ENCODE results near the gene MYO5B.
A peak's percentile ranks its signal among the peaks of the same experiment; 100 is the strongest.
"Not testable (repeated sequence)": the region's sequence is repeated elsewhere in the genome, so short reads cannot be mapped to it uniquely, and the experiment has no call there.

The MYO5B gene

DNA sequence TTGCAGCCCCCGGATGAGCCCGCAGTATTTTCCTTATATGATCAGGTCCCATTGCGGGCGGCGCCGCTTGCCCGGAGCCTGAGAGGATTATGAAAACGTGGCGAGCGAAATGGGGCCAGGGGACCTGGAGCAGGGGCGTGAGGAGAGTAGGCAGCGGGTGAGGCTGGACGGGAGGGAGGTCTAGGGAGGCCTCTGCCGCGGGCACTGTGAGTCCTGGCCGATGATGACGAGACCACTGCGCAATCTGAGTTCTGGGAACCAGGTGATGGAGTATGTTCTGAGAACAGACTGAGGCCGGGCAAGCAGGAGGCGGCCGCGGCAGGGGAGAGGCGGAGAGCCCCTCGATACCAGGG lies 380.8 kb downstream of the MYO5B start:
- DNase-seq: peak; percentile 81

DNA sequence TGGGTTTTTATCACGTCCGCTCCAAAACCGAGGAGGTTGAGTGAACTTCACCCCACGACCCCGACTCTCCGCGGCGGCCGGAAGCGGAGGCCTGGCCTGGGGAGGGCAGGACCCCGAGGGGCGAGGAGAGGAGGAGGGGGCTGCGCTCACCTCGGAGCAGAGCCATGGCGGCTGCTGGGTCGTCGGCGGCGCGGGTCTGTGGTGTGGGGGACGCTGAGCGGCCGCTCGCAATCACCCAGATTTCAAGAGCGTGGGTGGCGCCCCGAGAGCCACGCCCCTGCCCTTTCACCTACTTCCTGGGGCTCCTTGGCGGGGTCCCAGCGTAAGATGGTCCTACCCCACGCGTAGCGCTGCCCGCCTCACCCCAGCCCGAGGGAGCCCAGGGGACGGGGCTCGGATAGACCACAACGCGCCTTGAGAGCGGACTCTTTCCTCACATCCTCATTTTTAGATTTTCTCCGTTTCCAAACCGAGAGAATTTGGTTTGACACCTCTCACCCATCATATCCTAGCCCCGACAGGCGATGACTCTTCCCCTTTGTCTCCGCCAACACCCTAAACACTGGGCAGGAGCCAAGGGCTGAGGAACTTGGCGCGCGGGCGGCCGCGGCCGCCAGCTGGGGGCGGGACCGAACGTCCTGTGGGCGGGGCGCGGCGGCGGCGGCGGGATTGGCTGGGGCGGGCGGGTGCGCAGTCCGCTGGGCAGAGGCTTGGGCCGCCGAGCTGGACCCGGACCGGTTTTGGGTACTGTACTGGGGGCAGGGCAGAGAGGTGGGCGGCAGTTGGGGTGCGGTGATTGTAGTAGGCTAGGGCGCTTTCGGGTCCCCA lies 381.4 kb downstream of the MYO5B start, which contains the start of gene ACAA2:
TSS of gene ACAA2 (minus strand) at position 215 of the 828 bp plus-strand sequence. CDS start at position 166, 49 bp downstream.
- peak; percentile 93 for DNase-seq

DNA sequence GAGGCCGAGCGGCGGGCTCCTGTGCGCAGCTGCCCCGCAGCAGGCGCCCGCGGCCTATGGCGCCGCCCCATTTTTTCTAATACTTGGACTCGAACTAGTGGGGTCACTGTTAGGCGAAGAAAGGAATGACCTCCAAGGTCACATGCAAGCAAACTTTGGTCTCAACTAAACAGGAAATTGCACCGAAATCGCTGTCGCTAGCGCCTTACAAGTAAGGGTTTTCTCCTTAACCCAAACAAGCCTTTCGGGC lies 382.0 kb downstream of the MYO5B start:
- DNase-seq: no peak

DNA sequence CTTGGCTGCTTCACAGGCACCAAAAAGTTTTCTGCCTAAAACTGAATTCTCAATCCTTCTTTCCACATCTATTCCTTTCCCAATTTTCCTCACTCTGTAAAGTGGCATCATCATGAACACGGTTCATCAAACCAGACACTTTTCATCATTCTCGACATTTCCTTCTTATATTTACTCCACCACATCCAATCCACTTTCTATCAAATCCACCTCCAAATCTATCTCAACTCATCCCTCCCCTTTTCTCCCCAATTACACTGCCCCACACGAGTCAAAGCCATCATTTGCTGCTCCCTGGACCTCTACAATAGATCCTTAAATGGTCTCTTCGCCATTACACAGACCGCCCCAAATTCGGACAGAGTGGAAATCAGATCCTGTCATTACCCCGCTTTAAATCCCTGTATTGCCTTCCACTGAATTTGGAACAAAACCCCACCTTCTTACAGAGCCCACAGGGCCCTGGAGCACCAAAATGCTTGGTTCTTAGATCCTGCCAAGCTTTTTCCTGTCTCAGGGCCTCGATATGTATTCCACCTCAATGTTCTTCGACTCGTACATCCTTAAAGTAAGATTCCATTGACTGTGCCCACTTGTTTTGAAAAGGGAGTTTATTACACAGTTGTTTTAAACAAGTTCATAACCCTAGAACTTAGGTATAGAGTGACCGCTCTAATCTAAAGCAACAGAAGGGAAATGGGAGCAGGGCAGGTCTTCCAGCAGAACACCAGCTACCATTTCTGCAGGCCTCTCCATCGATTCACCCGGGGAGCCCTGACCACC lies 382.5 kb downstream of the MYO5B start:
- no peak for DNase-seq

DNA sequence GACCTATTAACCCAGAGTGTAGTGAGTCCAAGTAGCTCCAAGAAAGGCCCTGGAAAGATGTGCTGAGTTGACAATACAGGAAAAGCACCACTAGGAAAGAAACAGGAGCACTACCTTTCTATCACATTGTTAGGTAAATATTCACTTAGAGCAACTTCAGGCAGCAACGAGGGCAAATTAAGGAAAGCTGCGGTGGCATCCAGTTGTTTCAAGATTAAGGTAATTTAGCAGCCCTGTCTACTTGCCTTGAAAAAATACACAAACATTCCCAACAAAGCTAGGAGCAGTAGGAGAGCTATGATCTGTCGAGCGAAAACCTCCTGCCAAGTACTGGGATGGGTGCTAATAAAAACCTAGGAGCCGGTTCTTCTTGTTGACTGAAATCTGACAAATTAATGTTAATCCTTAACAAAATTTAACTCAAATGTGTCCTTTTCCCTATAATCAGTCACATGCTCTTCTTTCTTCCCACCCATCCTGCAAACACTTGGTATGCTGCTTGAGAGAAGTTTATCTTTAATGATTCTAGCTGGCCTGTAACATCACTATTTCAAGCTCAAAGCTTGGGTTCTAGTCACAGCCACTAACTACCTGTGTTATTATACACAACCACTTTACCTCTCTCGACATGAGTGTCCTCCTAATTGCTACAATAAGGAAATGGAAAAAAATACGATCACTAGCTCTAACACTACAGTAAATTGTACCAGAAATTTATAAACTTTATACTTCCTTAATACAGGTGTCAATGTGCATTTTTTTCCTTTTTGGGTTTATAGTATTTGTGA lies 383.6 kb downstream of the MYO5B start:
- DNase-seq: no peak

DNA sequence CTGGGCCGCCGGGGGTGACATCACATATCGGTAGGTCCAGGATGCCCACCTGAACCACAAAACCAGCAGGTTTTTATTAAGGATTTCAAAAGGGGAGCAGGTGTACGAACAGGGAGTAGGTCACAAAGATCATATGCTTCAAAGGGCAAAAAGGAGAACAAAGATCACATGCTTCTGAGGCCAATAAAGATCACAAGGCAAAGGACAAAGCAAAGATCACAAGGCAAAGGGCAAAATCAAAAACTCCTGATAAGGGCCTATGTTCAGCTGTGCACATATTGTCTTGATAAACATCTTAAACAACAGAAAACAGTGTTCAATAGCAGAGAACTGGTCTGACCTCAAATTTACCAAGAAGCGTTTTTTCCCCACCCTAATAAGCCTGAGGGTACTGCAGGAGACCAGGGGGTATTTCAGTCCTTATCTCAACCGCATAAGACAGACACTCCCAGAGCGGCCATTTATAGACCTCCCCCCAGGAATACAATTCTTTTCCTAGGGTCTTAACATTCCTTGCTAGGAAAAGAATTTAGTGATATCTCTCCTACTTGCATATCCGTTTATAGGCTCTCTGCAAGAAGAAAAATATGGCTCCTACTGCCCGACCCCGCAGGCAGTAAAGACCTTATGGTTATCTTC lies 386.3 kb downstream of the MYO5B start:
- not testable (repeated sequence) for DNase-seq

DNA sequence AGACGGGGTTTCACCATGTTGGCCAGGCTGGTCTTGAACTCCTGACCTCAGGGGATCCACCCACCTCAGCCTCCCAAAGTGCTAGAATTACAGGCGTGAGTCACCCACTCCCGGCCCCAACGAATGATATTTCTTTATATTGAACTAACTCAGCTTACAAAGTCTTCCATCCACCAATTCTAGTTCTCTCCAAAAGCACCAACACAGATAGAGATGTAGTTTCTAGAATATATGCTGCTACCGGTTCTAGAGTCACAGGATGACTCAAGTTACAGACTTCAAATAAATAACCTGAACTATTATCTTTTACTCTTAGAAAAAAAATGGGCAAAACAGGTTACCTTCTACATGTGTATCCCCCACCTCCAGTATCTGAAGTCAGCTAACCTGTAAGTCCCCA lies 390.9 kb downstream of the MYO5B start:
- no peak for DNase-seq

DNA sequence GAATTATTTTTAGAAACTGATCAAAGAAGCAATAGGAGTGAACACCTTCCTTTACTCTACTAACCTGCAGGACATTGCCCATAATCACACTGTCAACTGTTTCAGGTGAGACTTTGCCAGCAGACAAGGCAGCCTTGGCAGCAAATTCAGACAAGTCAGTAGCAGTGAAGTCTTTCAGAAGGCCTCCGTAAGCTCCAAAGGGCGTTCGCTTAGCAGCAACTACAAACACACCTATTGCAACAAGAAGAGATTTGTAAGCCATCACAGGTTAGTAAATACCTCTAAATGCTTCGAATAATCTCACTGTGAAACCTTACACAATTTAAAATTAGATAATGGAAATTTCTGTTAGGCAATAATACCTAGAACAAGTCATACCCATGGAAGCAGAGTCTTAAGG lies 392.3 kb downstream of the MYO5B start:
- DNase-seq: no peak

DNA sequence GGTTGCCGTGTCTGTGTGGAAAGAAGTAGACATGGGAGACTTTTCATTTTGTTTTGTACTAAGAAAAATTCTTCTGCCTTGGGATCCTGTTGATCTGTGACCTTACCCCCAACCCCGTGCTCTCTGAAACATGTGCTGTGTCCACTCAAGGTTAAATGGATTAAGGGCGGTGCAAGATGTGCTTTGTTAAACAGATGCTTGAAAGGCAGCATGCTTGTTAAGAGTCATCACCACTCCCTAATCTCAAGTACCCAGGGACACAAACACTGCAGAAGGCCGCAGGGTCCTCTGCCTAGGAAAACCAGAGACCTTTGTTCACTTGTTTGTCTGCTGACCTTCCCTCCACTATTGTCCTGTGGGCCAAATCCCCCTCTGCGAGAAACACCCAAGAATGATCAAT lies 394.5 kb downstream of the MYO5B start:
- DNase-seq: not testable (repeated sequence)

DNA sequence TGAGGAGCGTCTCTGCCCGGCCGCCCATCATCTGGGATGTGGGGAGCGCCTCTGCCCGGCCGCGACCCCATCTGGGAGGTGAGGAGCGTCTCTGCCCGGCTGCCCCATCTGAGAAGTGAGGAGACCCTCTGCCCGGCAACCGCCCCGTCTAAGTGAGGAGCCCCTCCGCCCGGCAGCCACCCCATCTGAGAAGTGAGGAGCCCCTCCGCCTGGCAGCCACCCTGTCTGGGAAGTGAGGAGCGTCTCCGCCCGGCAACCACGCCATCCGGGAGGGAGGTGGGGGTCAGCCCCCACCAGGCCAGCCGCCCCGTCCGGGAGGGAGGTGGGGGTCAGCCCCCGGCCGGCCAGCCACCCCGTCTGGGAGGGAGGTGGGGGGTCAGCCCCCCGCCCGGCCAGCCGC lies 395.1 kb downstream of the MYO5B start:
- DNase-seq: not testable (repeated sequence)

DNA sequence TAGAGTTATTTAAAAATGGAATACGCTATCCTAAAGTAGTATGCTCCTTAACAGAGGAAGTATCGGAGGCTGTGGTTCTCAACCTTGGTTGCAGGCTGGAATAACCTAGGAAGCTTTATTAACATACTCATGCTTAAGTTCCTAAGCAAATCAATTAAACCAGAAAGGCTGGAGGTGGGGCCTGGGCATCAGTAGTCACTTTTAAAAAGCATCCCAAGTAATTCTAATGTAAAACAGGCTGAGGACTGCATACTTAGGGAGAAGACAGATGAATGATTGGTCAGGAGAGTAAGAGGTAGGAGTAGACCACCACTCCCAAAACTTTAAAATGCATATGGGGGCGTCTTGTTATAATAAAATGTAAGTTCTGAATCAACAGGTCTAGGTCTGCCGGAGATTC lies 396.9 kb downstream of the MYO5B start:
- DNase-seq: no peak

DNA sequence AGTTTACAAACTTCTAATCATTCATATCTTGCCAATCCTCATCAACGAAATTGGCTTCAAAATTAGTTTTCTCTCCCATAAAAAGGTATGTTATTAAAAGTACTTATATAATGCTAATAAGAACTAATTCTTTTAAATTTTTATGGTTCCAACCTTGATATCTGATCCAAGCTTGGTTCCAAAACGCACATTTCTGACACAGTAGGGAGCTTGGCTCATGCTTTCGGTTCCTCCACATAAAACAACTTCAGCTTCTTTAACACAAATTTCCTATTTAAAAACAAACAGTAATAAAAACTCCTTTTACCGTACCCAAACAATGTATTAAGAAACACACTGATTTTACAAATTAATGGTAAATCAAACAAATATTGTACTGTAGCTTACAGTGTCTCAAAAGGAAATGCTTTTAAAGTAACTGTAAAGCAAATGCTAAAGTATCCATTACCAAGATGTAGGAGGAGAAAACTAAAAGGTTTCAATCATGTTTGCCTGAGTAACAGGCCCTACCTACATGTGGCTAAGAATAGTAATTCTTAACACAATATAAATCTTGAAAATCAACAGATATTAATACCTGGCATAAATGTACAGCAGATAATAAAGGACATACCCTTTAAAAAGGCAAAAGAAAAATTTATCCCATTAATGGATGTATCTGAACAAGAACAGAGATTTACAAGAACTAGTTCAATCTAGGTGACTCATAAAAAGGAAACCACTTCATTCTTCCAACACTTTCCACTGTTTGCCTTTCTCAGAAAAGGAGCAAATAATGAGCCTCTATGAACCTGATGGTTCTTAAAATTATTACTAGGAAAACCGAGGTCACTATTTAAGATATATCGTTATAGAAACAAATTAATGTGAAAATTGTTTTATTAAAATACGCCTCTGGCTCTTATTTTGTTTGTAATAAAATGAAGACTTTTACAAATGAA lies 399.1 kb downstream of the MYO5B start:
- DNase-seq: no peak

DNA sequence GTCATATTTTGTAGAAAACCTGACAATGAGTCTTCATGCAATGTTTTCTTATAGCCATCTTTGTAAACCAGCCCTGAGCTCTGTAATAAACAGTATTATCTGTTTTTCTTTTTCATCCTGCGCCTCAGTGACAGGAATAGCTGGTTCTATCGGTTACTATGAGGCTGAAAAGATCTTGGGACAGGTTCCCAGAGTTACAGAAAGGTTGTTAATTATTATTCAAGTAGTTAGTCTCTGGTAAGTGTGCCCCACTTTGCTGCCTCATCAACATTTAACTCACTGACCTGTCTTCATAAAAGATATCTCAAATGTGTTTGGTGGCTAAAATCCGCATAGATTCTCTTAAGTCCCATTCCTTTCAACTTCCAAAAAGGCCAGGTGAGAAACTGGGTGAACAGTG lies 400.2 kb downstream of the MYO5B start:
- no peak for DNase-seq

DNA sequence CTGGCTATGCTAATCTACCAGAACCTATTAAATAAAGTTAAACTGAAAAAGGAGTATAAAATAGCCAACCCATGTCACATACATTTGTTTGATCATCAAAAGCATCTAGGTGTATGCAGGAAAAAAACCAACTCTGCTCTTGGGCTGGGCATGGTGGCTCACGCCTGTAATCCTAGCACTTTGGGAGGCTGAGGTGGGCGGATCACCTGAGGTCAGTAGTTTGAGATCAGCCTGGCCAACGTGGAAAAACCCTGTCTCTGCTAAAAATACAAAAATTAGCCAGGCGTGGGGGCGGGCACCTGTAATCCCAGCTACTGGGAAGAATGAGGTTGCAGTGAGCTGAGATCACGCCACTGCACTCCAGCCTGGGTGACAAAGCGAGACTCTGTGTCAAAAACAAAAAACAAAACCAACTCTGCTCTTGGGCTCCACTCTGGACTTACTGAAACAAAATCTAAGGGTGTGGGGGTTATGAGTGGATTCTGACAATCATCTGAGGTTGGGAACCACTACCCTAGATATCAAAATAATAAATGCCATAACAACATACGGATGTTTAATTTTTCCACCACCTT lies 405.3 kb downstream of the MYO5B start:
- not testable (repeated sequence) for DNase-seq

DNA sequence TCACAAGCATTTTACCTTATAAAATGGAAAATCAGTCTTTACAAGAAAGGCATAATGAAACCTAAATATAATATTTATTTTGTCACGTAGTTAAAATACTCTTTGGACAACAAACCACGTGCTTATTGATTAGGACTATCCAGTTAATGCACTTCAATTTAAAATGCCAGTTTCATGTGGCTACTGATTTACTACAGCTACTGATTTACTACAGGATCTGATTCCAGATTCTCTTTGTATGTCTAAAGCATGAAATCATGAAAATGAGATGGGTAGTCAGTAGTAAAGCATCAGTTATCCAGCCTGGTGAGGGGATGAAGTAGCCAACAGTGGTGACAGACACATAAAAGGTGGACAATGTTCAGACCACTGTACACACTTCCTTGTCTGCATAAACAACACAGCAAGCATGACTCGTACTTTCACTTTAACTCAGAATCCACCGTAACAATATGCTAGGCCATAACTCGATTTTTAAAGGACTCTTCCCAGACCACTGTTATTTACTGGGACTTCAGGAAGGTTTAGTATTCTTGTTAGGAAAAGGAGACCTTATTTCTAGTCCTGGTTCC lies 406.5 kb downstream of the MYO5B start:
- no peak for DNase-seq

DNA sequence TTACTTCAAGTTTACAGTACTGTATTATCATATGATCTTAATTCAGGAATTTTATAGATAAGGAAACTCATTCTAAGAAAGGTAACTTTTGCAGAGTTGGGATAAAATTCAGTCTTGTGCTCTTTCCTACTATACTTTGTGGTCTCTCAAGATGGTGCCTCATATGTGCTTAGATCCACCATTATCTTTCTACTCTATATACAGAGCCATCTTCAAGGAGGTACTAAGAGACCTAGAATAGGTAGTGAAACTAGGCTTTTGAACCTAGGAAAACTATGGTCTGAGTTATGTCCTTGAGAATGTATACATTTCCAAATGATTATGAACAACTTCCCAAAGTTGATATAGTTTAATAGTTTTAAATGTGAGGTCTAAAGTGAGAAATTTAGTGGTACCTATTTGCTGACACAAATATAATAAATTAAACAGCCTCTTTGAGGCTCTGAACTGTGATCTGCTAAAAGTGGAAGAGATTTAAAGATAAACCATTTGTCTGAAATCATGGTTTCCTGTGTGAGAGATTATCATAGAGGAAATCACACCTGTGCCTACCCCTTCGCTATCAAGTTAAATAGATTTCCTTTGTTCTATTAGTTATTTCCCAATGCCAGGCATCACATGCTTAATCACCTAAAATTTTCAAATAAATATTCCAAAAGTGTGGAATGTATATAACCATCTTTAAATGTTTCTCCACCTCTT lies 408.8 kb downstream of the MYO5B start:
- DNase-seq: no peak

DNA sequence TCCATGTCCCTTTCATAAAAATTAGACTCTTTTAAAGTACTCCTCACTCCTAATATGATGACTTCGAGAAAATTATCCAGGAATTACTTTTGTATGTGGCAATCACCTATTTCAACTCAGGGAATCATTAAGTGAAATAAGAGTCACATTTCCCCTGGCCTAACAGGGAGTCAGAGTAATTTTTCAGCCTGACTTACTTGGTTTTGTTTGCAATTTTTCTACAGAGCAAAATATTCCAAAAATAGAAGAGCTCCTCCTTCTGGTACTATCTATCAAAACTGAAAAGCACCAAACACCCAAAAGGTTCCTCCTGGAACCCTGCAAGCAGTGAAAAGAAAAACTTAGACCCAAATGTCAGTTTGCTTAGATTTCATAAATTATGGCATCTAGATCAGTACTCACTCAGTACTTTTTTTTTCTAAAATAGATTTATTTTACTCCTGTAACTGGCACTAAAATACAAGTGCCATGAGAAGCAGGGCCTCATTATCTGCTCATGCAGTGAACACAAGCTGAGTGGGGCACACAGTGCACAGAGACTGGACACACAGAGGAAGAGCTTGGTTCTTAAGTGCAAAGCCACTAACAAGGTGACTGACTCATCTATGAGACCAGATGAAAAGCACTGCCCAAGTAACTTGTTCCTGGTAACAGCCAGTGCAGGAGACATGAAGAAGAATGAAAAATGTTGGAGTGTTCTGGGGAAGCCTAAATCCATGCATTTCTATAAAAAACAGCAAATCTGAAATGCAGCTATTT lies 410.3 kb downstream of the MYO5B start:
- no peak for DNase-seq

DNA sequence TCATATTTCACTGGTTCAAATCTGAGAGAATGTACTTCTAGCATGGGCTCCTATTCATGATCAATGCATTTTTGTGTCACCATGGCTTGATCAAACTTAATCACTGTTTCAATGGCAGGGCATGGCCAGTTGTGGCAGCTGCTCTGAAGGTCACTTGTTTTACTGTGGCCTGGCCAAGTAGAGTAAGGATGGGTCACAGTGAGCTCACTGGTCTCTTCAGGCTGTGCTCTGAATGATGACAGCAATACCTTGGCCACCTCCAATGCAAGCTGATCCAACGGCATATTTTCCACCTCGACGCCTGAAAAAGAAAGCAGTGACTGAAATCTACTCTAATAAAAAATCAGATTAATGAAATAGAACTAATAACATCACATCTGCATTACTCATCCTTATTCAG lies 411.3 kb downstream of the MYO5B start:
- not testable (repeated sequence) for DNase-seq

DNA sequence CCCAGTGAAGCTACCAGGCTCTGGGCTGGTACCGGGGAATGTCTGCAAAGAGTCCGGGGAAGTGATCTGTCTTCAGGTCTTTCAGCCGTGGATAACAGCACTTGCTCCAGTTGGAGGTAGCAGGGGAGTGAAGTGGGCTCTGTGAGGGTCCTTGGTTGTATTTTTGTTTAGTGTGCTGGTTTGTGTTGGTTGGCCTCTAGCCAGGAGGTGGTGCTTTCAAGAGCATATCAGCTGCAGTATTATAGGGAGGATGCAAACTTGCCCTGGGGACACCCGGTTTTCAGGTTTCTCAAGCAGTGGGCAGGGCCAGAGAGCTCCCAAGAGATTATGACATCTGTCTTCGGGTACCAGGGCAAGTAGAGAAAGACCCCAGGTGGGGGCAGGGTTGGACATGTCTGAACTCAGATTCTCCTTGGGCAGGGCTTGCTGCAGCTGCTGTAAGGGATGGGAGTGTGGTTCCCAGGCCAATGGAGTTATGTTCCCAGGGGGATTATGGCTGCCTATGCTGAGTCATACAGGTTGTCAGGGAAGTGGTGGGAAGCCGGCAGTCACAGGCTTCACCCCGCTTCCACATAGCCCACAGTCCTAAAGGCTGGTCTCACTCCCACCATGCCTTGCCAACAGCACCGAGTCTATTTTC lies 416.0 kb downstream of the MYO5B start:
- no peak for DNase-seq

Data from activated effector memory CD4-positive, alpha-beta T cell treated with anti-CD3 and anti-CD28 coated beads, Interleukin-2, amount 50 U/mL, for 16 hours (primary cell).